Measurements from ENCODE around the gene FUT8.
A peak's percentile ranks its signal among the peaks of the same experiment; 100 is the strongest.

The FUT8 gene

DNA sequence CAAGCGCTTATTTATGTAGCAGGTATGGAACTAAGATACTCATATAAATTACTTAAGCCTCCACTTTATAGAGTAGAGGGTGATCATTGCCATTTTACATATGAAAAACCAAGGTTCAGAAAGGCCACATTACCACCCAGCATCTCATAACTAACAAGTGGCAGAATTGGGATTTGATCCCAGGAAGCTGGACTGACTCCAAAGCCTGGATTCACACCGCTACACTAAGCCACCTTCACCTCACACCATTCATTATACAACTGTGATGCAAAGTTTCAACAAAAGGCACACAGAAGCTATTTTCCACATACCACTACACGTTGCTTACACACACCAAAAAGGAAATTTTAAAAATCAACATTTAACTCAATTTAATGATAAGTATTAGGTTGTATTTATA is 370.6 kb downstream of the FUT8 start:
- DNase-seq: no peak

DNA sequence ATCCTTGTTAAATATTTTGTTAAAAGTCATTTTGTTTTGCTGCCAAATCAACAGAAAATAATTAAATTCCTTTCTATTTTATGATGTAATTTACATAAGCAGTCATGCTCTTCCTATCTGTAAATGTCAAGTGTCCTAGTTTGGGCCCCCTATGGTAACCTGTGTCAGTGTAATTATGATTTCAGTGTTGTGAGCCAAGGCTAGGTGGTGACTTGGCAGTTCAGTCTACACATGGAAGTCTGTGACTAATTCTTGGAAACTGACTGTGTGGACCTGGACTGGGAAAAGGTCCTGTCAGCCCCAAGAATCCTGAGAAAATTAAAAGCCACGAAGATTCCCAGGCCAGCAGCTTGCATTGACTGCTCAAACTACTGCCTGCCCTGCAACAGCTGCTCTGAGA is 371.0 kb downstream of the FUT8 start:
- DNase-seq: no peak

DNA sequence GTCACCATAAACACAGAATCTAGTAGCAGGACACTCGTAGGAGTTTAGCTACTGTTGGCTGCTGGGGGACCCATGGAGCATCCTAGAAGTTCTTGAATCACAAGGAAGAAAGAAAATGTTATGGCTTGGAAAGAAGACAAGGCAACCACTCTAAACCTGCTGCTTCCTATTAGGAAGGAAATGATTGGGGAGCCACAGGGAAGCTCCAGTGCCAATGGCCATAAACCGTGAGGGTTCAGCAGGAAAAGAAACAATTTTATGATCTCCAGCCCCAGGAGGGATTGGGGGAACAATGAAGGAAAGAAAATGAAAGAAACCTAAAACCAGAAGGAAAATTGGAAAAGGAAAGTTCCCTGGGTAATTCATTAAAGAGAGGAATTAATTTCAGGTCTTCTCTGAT is 372.0 kb downstream of the FUT8 start:
- DNase-seq: no peak

DNA sequence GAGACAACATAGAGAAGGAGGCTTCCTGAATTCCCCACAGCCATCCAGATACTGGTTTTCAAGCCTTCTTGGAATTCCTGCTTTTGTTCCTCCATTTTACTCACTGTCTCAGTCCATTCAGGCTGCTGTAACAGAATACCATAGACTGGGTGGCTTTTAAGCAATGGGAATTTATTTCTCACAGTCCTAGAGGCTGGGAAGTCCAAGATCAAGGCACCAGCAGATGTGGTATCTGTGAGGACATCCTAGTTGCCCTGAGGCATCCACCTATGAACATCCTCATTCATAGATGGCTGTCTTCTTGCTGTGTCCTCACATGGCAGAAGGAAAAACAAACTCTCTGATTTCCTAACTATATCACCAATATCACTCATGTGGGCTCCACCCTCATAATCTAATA is 374.9 kb downstream of the FUT8 start:
- DNase-seq: no peak

DNA sequence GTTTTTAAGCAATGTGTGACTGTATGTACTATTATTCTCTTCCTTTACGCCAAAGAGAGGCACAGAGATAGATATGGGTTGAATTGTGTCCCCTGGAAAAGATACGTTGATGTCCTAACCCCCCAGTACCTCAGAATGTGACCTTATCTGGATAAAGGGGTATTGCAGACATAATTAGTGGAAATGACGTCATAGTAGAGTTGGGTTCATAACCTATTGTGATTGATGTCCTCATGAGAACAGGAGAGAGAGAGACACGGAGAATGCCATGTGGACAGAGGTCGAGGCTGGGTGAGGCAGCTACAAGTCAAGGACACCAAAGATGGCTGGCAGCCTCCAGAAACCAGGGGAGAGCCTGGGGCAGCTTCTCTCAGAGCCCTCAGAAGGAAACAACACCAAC is 376.3 kb downstream of the FUT8 start:
- no peak for DNase-seq

DNA sequence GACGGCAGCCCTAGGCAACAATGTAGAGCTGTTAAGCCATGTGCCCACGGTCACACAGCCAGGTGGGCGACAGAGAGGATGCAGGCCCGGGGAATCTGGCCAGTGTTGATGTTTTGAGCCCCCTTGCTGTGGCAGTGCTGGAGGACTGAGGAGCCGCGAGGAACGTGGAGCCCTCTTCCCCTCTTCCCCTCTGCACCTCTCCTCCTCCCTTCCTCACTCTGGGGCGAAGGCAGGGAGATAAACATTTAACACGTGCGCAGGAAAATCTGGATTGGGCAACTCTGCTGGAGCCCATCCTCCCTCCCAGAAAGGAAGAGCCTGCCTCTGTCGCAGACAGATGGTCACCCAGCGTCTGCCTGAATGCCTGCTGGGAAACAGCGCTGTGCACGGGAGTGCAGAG is 376.8 kb downstream of the FUT8 start:
- DNase-seq: no peak

DNA sequence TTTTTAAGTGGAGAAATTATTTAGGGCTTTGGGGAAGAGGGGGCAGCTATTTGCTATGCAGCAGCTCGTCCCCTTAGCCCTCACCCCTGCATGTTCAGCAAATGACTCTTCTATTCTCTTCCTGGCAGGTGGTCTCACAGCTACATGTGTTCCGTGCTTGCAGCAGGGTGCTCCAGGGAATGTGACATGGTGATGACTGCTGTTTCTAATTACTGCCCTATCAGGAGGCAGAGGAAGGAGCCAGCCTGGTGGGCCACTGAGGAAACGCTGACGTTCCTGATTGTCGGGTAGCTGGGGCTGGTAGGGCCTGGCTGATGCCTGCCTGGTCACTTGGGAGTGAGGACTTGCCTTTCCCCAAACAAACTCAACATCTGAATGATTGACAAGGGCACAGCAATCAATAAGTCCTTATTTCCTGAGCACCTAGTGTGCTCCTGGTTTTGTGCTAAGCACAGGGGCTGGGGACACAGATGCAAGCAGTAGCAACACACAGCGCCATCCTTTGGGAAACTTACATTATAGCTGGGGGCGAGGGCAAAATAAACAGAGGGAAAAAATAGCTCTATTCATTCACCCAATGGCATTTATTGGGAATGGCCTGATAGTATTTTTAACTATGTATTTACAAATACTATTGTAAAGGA is 377.8 kb downstream of the FUT8 start:
- no peak for DNase-seq

DNA sequence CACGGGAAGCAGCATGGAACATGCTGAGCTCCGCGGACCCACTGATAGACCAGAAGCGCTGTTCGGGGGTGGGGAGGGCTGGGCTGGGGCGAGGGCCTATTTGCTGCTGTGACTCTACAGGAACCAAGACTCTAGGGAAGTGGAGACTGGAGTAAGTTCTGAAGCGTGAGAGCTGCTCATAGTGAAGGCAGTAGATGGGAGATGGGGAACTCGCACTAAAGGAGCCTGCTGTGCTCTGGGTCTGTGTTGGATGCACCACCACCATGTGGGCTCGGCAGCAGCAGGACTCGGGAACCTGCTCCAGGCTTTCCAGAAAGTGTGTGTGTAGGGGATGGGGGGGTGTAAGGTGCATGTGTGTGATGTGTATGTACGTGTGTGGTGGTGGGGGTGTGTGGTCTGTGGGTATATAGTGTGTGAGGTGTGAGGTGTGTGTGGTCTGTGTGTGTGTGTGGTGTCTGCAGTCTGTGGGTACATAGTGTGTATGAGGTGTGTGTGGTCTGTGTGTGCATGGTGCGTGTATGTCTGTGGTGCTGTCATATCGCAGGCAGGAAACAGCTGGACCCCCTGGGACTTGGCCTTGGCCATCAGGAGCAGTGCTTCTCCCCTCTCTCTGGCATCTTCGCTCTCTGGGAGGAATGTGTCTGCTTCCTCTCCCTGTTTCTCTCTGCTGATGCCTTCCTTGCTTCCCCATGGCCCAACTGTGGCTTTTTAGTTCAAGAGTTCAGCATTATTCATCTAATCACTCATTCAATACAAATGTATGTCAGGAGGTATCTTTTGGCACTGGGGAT is 378.9 kb downstream of the FUT8 start:
- peak; percentile 92 for DNase-seq

DNA sequence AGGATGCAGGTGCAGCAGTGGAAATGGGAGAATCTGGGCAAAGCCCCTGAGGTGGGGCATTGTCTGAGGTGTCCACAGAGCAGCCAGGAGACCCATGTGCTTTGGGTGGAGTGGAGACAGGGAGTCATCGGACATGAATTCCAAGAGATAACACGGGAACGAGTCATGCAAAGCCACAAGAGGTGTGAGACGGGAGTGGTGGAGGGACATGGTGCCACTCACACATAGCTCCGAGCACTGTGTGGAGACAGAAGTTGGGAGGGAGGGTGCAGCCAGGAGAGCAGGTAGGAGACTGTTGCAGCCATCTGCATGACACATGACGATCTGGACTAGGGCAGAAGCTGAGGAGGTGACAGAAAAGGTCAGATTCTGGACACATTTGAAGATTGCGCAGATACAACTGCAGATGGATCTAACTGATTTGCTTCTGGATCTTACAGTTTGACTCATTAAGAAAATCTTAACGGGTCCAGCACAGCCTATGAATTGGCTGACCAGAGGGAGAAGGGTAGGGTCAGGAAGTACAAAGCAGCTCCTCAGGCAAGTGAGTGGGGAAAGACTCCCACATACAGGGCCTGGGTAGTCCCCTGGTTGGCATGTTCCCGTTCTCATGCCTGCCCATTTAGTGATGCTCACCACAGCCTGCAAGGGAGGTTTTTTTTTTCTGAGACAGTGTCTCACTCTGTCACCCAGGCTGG is 379.8 kb downstream of the FUT8 start:
- peak; percentile 92 for DNase-seq
